Activated CD4-positive, alpha-beta T cell treated with anti-CD3 and anti-CD28 coated beads, Interleukin-10, Interleukin-2, amounts not matched to agents 100 ng/mL and 50 ng/mL, durations not matched to agents 16 hours and 8 hours (primary cell): ENCODE data around the gene FITM2.
"Not testable (repeated sequence)": the region's sequence is repeated elsewhere in the genome, so short reads cannot be mapped to it uniquely, and the experiment has no call there.

Experiments used
- DNase-seq: peaks from one replicate; pipeline ENCODE4 v3.0.0-alpha.2; 2020

The FITM2 gene

GRCh38 chr20:44310664-44311639 lies at the start of gene FITM2:
Gene FITM2, minus strand, starts transcription at chr20:44311202. Its CDS starts 54 bp downstream, at chr20:44311148.
- peak; percentile 99 for DNase-seq

- no peak for DNase-seq
Measured at GRCh38 chr20:44360221-44360620, 49.2 kb upstream of the FITM2 start.

- no peak for DNase-seq
Measured at GRCh38 chr20:44358776-44359175, 47.8 kb upstream of the FITM2 start.

GRCh38 chr20:44357555-44358125 lies 46.6 kb upstream of the FITM2 start:
- DNase-seq = no peak

- no peak for DNase-seq
Measured at GRCh38 chr20:44357020-44357419, 46.0 kb upstream of the FITM2 start.

GRCh38 chr20:44356353-44356723 lies 45.3 kb upstream of the FITM2 start:
- no peak for DNase-seq

GRCh38 chr20:44355498-44356352 lies 44.7 kb upstream of the FITM2 start, which contains the start of gene HNF4A:
Gene HNF4A, plus strand, starts transcription at chr20:44355699. Its CDS starts 106 bp downstream, at chr20:44355805.
- no peak for DNase-seq

GRCh38 chr20:44354979-44355497 lies 44.0 kb upstream of the FITM2 start:
- no peak for DNase-seq

GRCh38 chr20:44350567-44350966 lies 39.6 kb upstream of the FITM2 start:
- DNase-seq = no peak

- DNase-seq = no peak
Measured at GRCh38 chr20:44349349-44349748, 38.3 kb upstream of the FITM2 start.

GRCh38 chr20:44348168-44348659 lies 37.2 kb upstream of the FITM2 start:
- DNase-seq = no peak

- DNase-seq = not testable (repeated sequence)
Measured at GRCh38 chr20:44345941-44346340, 34.9 kb upstream of the FITM2 start.

GRCh38 chr20:44345147-44345546 lies 34.1 kb upstream of the FITM2 start:
- no peak for DNase-seq

- no peak for DNase-seq
Measured at GRCh38 chr20:44344723-44345122, 33.7 kb upstream of the FITM2 start.

GRCh38 chr20:44343162-44343675 lies 32.2 kb upstream of the FITM2 start:
- DNase-seq = no peak

GRCh38 chr20:44342248-44342647 lies 31.2 kb upstream of the FITM2 start:
- no peak for DNase-seq

GRCh38 chr20:44336725-44337380 lies 25.9 kb upstream of the FITM2 start, which contains the start of gene R3HDML:
Gene R3HDML, plus strand, starts transcription at chr20:44337043. Its CDS starts 115 bp downstream, at chr20:44337158.
- no peak for DNase-seq

- DNase-seq = no peak
Measured at GRCh38 chr20:44336086-44336485, 25.1 kb upstream of the FITM2 start.

- no peak for DNase-seq
Measured at GRCh38 chr20:44335675-44336074, 24.7 kb upstream of the FITM2 start.

- DNase-seq = no peak
Measured at GRCh38 chr20:44334709-44335108, 23.7 kb upstream of the FITM2 start.

GRCh38 chr20:44334306-44334705 lies 23.3 kb upstream of the FITM2 start:
- no peak for DNase-seq

- DNase-seq = no peak
Measured at GRCh38 chr20:44331201-44331600, 20.2 kb upstream of the FITM2 start.
